Neural cell (in vitro differentiated cells): ENCODE data around the gene SLC6A15. TPM values are rescaled to one million over a fixed set of nuclear protein-coding genes. Genes with fewer than 3 reads are reported as not detected.

ENCODE experiments used
- H2AFZ ChIP-seq: fragments of 200-600, 300-800 bp; sonication (generic), shearing (Covaris generic); 2 replicates; pipeline ENCODE4 v1.6.0; 2014; ENCODE audit warnings: low read depth, mild to moderate bottlenecking, antibody characterized with exemption, low read length, moderate library complexity
- H3F3A ChIP-seq: fragments of 200-600 bp; shearing (Covaris generic); 2 replicates; pipeline ENCODE4 v1.6.1; 2016; ENCODE audit warnings: mild to moderate bottlenecking, moderate library complexity, mixed read lengths, antibody characterized with exemption, low read length; ENCODE audit not compliant: insufficient read depth, poor library complexity, severe bottlenecking
- H3K27ac ChIP-seq: fragments of 200-600, 300-800 bp; sonication (generic), shearing (Covaris generic); 2 replicates; pipeline ENCODE4 v1.5.1; 2014; ENCODE audit warnings: mild to moderate bottlenecking, low read length, moderate library complexity
- H3K27me3 ChIP-seq: fragments of 300-800, 200-600 bp; sonication (generic), shearing (Covaris generic); 2 replicates; pipeline ENCODE4 v1.6.0; 2014; ENCODE audit warnings: mild to moderate bottlenecking, low read depth, low read length, moderate library complexity; ENCODE audit not compliant: insufficient read depth
- H3K36me3 ChIP-seq: fragments of 300-800, 200-600 bp; sonication (generic), shearing (Covaris generic); 2 replicates; pipeline ENCODE4 v1.5.1; 2014; ENCODE audit warnings: mild to moderate bottlenecking, antibody characterized with exemption, low read length, moderate library complexity; ENCODE audit not compliant: insufficient read depth
- H3K4me2 ChIP-seq: fragments of 300-800, 200-600 bp; sonication (generic), shearing (Covaris generic); 2 replicates; pipeline ENCODE4 v1.6.0; 2014; ENCODE audit warnings: mild to moderate bottlenecking, low read length
- H3K4me3 ChIP-seq: fragments of 300-800, 200-600 bp; sonication (generic), shearing (Covaris generic); 2 replicates; pipeline ENCODE4 v1.5.1; 2014; ENCODE audit warnings: mild to moderate bottlenecking, low read length, moderate library complexity
- H3K79me2 ChIP-seq: fragments of 200-600 bp; shearing (Covaris generic); replicated peaks from 2 replicates; pipeline ENCODE4 v1.6.0; 2014; ENCODE audit warnings: mild to moderate bottlenecking, low read length, moderate library complexity; ENCODE audit not compliant: insufficient read depth
- H3K9ac ChIP-seq: fragments of 300-800, 200-600 bp; sonication (generic), shearing (Covaris generic); 2 replicates; pipeline ENCODE4 v1.6.1; 2016; ENCODE audit warnings: mild to moderate bottlenecking, low read length, mixed read lengths
- H3K9me2 ChIP-seq: fragments of 200-600 bp; shearing (Covaris generic); 2 replicates; pipeline ENCODE4 v1.6.1; 2016; ENCODE audit warnings: mild to moderate bottlenecking, low read length, mixed read lengths; ENCODE audit not compliant: insufficient read depth
- H3K9me3 ChIP-seq: fragments of 200-600, 300-800 bp; sonication (generic), shearing (Covaris generic); 2 replicates; pipeline ENCODE4 v1.6.1; 2016; ENCODE audit warnings: mild to moderate bottlenecking, mixed run types, low read length, moderate library complexity, mixed read lengths
- H4K20me1 ChIP-seq: fragments of 200-600 bp; shearing (Covaris generic); 2 replicates; pipeline ENCODE4 v1.6.1; 2016; ENCODE audit warnings: mild to moderate bottlenecking, mixed run types; ENCODE audit not compliant: insufficient read depth
- EP300 ChIP-seq: fragments of 450-650 bp; conservative IDR thresholded peaks from 2 replicates; pipeline ENCODE4 v1.6.1; 2014; ENCODE audit warnings: antibody characterized with exemption, mild to moderate bottlenecking, moderate library complexity; ENCODE audit not compliant: poor library complexity, severe bottlenecking
- EZH2 ChIP-seq: fragments of 200-600, 300-800 bp; shearing (Covaris generic), sonication (generic); IDR thresholded peaks from 2 replicates; pipeline ENCODE4 v1.6.1; 2014; ENCODE audit warnings: antibody characterized with exemption, low read length, borderline replicate concordance, mild to moderate bottlenecking; ENCODE audit not compliant: insufficient read depth, poor library complexity, severe bottlenecking
- MXI1 ChIP-seq: fragments of 450-650 bp; conservative IDR thresholded peaks from 2 replicates; pipeline ENCODE4 v1.6.1; 2014; ENCODE audit warnings: antibody characterized with exemption, mild to moderate bottlenecking; ENCODE audit not compliant: poor library complexity, severe bottlenecking
- POLR2AphosphoS5 ChIP-seq: IDR thresholded peaks from 2 replicates; pipeline ENCODE4 v1.6.1; 2012
- RAD21 ChIP-seq: fragments of 450-650 bp; conservative IDR thresholded peaks from 2 replicates; pipeline ENCODE4 v1.6.1; 2014; ENCODE audit warnings: antibody characterized with exemption, mild to moderate bottlenecking, moderate library complexity
- SMC3 ChIP-seq: fragments of 450-650 bp; conservative IDR thresholded peaks from 2 replicates; pipeline ENCODE4 v1.6.1; 2014; ENCODE audit warnings: antibody characterized with exemption, mild to moderate bottlenecking, moderate library complexity; ENCODE audit not compliant: poor library complexity
- TAF1 ChIP-seq: IDR thresholded peaks from 2 replicates; pipeline ENCODE4 v1.6.1; 2012; ENCODE audit warnings: low read depth
- polyA plus RNA-seq: library from polyadenylated mRNA; depleted of rRNA; stranded (reverse); fragments of >200 nt; gene quantifications from 2 replicates; pipeline ENCODE4 v1.2.3, GENCODE V29; 2014
- TF ChIP-seq, protein P1 (sequence below): IDR thresholded peaks from 2 replicates; pipeline ENCODE4 v1.6.1; 2012; ENCODE audit warnings: borderline replicate concordance
- TF ChIP-seq, protein P2 (sequence below): fragments of 450-650 bp; IDR thresholded peaks from 2 replicates; pipeline ENCODE4 v1.5.1; 2014; ENCODE audit warnings: antibody characterized with exemption, mild to moderate bottlenecking, moderate library complexity; ENCODE audit not compliant: poor library complexity, severe bottlenecking

SLC6A15 gene
- polyA plus RNA-seq, 1 donor from 2014 or later: 11.4 TPM

DNA sequence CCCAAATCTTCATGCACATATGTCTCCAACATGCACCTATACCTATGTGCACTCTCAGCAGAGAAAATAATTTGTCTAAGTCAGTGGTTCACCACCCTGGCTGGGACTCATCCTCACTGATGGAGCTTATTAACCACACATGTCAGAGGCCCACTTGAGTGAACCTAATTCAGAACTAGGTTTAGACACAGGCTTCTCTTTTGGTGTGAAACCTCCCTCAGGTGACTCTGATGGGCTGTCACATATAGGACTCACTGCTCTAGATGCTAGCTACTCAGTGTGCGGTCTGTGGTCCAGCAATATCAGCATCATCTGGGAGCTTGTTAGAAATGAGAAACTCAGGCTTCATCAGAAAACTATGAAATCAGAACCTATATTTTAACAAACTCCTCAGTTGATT, 85.7 kb downstream of the SLC6A15 start:
- H3K9me3 ChIP-seq: no peaks in the 10 kb centered on the region
- no peak overlapping the region for H3K27ac ChIP-seq
- no peaks in the 10 kb centered on the region for H3K9me2 ChIP-seq
- H3K36me3 ChIP-seq: no peaks in the 10 kb centered on the region
- H3K4me2 ChIP-seq: no peak overlapping the region
- H3F3A ChIP-seq: no peaks in the 10 kb centered on the region
- H4K20me1 ChIP-seq: no peaks in the 10 kb centered on the region
- TF ChIP-seq, protein P1, sequence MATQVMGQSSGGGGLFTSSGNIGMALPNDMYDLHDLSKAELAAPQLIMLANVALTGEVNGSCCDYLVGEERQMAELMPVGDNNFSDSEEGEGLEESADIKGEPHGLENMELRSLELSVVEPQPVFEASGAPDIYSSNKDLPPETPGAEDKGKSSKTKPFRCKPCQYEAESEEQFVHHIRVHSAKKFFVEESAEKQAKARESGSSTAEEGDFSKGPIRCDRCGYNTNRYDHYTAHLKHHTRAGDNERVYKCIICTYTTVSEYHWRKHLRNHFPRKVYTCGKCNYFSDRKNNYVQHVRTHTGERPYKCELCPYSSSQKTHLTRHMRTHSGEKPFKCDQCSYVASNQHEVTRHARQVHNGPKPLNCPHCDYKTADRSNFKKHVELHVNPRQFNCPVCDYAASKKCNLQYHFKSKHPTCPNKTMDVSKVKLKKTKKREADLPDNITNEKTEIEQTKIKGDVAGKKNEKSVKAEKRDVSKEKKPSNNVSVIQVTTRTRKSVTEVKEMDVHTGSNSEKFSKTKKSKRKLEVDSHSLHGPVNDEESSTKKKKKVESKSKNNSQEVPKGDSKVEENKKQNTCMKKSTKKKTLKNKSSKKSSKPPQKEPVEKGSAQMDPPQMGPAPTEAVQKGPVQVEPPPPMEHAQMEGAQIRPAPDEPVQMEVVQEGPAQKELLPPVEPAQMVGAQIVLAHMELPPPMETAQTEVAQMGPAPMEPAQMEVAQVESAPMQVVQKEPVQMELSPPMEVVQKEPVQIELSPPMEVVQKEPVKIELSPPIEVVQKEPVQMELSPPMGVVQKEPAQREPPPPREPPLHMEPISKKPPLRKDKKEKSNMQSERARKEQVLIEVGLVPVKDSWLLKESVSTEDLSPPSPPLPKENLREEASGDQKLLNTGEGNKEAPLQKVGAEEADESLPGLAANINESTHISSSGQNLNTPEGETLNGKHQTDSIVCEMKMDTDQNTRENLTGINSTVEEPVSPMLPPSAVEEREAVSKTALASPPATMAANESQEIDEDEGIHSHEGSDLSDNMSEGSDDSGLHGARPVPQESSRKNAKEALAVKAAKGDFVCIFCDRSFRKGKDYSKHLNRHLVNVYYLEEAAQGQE: no peak
- no peak for TF ChIP-seq RAD21
- no peak for TF ChIP-seq EZH2
- no peak for TF ChIP-seq POLR2AphosphoS5
- no peak for TF ChIP-seq EP300
- TF ChIP-seq SMC3: no peak
- TF ChIP-seq MXI1: no peak
- TF ChIP-seq, protein P2, sequence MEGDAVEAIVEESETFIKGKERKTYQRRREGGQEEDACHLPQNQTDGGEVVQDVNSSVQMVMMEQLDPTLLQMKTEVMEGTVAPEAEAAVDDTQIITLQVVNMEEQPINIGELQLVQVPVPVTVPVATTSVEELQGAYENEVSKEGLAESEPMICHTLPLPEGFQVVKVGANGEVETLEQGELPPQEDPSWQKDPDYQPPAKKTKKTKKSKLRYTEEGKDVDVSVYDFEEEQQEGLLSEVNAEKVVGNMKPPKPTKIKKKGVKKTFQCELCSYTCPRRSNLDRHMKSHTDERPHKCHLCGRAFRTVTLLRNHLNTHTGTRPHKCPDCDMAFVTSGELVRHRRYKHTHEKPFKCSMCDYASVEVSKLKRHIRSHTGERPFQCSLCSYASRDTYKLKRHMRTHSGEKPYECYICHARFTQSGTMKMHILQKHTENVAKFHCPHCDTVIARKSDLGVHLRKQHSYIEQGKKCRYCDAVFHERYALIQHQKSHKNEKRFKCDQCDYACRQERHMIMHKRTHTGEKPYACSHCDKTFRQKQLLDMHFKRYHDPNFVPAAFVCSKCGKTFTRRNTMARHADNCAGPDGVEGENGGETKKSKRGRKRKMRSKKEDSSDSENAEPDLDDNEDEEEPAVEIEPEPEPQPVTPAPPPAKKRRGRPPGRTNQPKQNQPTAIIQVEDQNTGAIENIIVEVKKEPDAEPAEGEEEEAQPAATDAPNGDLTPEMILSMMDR: no peak
- TF ChIP-seq TAF1: no peak
- H3K27me3 ChIP-seq: no peaks in the 10 kb centered on the region
- H2AFZ ChIP-seq: no peak overlapping the region
- no peak overlapping the region for H3K4me3 ChIP-seq
- H3K9ac ChIP-seq: no peak overlapping the region
- H3K79me2 ChIP-seq: no peaks in the 10 kb centered on the region

DNA sequence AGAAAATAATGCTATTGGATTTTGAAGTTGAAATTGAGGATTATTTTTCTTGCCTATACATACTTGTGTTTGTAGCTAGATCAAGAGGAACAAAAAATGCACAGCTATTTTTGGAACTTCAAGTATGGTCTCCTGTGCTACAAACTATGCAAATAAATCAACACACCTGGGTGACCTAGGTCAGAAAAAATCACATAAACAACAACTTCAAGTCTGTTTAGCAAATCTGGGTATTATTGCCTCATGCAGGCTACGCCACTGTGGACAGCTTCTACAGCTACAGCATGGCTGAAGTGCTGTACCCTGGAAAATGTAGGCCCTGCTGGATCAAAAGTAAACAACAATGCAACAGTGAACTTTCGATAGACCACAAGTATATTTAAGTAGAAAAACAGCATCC, 87.5 kb downstream of the SLC6A15 start:
- Histone ChIP-seq H3K9ac (no peak overlapping the region), H4K20me1 (no peaks in the 10 kb centered on the region), H3K9me3 (no peaks in the 10 kb centered on the region), H2AFZ (no peak overlapping the region), H3K9me2 (no peaks in the 10 kb centered on the region), H3K27ac (no peak overlapping the region), H3F3A (no peaks in the 10 kb centered on the region), H3K27me3 (no peaks in the 10 kb centered on the region), H3K4me3 (no peak overlapping the region), H3K79me2 (no peaks in the 10 kb centered on the region), H3K36me3 (no peaks in the 10 kb centered on the region), H3K4me2 (no peak overlapping the region)
- TF ChIP-seq, protein P2: no peak
- no peak for TF ChIP-seq SMC3
- no peak for TF ChIP-seq TAF1
- TF ChIP-seq MXI1: no peak
- TF ChIP-seq EP300: no peak
- no peak for TF ChIP-seq POLR2AphosphoS5
- TF ChIP-seq, protein P1: no peak
- TF ChIP-seq RAD21: no peak
- TF ChIP-seq EZH2: no peak
